ENCODE measurements around the gene TRIM52.

TRIM52 gene

GRCh38 chr5:181236471-181236870, 24.5 kb downstream of the TRIM52 start:
- no peak overlapping the region for H3K27ac ChIP-seq (ENCODE audit: low read length)
- H3K4me2 ChIP-seq (ENCODE audit: low read length), result no peak overlapping the region
- H3K4me1 ChIP-seq (ENCODE audit: low read length), result peaks cover 2% of the 10 kb centered on the region; the same call in 1 of the 2 replicates
- no peak overlapping the region for H3K4me3 ChIP-seq (ENCODE audit: low read length)
- H3K79me2 ChIP-seq (ENCODE audit: low read length), result peaks cover 21% of the 10 kb centered on the region
- no peak overlapping the region for H3K9ac ChIP-seq (ENCODE audit: low read length)
- TF ChIP-seq EZH2phosphoT487 (IDR thresholded peaks at IDR 0.05; ENCODE audit: low read depth) (no peak), CTCF (IDR thresholded peaks at IDR 0.05; ENCODE audit: low read depth, low read length) (no peak)
- H3K36me3 ChIP-seq (replicated peaks; ENCODE audit: low read depth, low read length), result peaks cover 62% of the 10 kb centered on the region
- H4K20me1 ChIP-seq (ENCODE audit: insufficient read depth, low read length), result peaks cover 43% of the 10 kb centered on the region
- no peak overlapping the region for H2AFZ ChIP-seq (ENCODE audit: low read depth, low read length)
- H3K27me3 ChIP-seq (ENCODE audit: low read depth, low read length), result no peaks in the 10 kb centered on the region
- H3K9me3 ChIP-seq (ENCODE audit: insufficient read depth, low read length), result no peaks in the 10 kb centered on the region

- no peaks in the 10 kb centered on the region for H3K9me3 ChIP-seq (ENCODE audit: insufficient read depth, low read length)
- H3K4me1 ChIP-seq (ENCODE audit: low read length), result no peaks in the 10 kb centered on the region
- H4K20me1 ChIP-seq (ENCODE audit: insufficient read depth, low read length), result peaks cover 40% of the 10 kb centered on the region
- no peak overlapping the region for H3K9ac ChIP-seq (ENCODE audit: low read length)
- no peak for TF ChIP-seq EZH2phosphoT487 (IDR thresholded peaks at IDR 0.05; ENCODE audit: low read depth)
- no peak for TF ChIP-seq CTCF (IDR thresholded peaks at IDR 0.05; ENCODE audit: low read depth, low read length)
- H3K4me3 ChIP-seq (ENCODE audit: low read length), result no peak overlapping the region
- H2AFZ ChIP-seq (ENCODE audit: low read depth, low read length), result no peak overlapping the region
- no peaks in the 10 kb centered on the region for H3K27me3 ChIP-seq (ENCODE audit: low read depth, low read length)
- H3K27ac ChIP-seq (ENCODE audit: low read length), result no peak overlapping the region
- peaks cover 14% of the 10 kb centered on the region for H3K79me2 ChIP-seq (ENCODE audit: low read length)
- peaks cover 56% of the 10 kb centered on the region for H3K36me3 ChIP-seq (replicated peaks; ENCODE audit: low read depth, low read length)
- no peak overlapping the region for H3K4me2 ChIP-seq (ENCODE audit: low read length)
Observed at GRCh38 chr5:181235689-181236366, 25.1 kb downstream of the TRIM52 start.

GRCh38 chr5:181235323-181235688, 25.6 kb downstream of the TRIM52 start:
- TF ChIP-seq EZH2phosphoT487 (IDR thresholded peaks at IDR 0.05; ENCODE audit: low read depth) (no peak), CTCF (IDR thresholded peaks at IDR 0.05; ENCODE audit: low read depth, low read length) (no peak)
- no peaks in the 10 kb centered on the region for H3K27me3 ChIP-seq (ENCODE audit: low read depth, low read length)
- no peak overlapping the region for H3K27ac ChIP-seq (ENCODE audit: low read length)
- H3K4me1 ChIP-seq (ENCODE audit: low read length), result no peaks in the 10 kb centered on the region
- H3K9ac ChIP-seq (ENCODE audit: low read length), result no peak overlapping the region
- peaks cover 56% of the 10 kb centered on the region for H3K36me3 ChIP-seq (replicated peaks; ENCODE audit: low read depth, low read length)
- no peak overlapping the region for H3K4me2 ChIP-seq (ENCODE audit: low read length)
- peaks cover 11% of the 10 kb centered on the region for H3K79me2 ChIP-seq (ENCODE audit: low read length)
- H4K20me1 ChIP-seq (ENCODE audit: insufficient read depth, low read length), result peaks cover 40% of the 10 kb centered on the region
- H3K9me3 ChIP-seq (ENCODE audit: insufficient read depth, low read length), result no peaks in the 10 kb centered on the region
- no peak overlapping the region for H2AFZ ChIP-seq (ENCODE audit: low read depth, low read length)
- no peak overlapping the region for H3K4me3 ChIP-seq (ENCODE audit: low read length)

- H4K20me1 ChIP-seq (ENCODE audit: insufficient read depth, low read length), result peaks cover 39% of the 10 kb centered on the region
- H3K9ac ChIP-seq (ENCODE audit: low read length), result no peak overlapping the region
- H3K4me2 ChIP-seq (ENCODE audit: low read length), result no peak overlapping the region
- no peak overlapping the region for H2AFZ ChIP-seq (ENCODE audit: low read depth, low read length)
- H3K36me3 ChIP-seq (replicated peaks; ENCODE audit: low read depth, low read length), result peaks cover 55% of the 10 kb centered on the region
- no peaks in the 10 kb centered on the region for H3K9me3 ChIP-seq (ENCODE audit: insufficient read depth, low read length)
- H3K27ac ChIP-seq (ENCODE audit: low read length), result no peak overlapping the region
- H3K4me1 ChIP-seq (ENCODE audit: low read length), result no peaks in the 10 kb centered on the region
- no peaks in the 10 kb centered on the region for H3K27me3 ChIP-seq (ENCODE audit: low read depth, low read length)
- H3K4me3 ChIP-seq (ENCODE audit: low read length), result no peak overlapping the region
- TF ChIP-seq EZH2phosphoT487 (IDR thresholded peaks at IDR 0.05; ENCODE audit: low read depth), result no peak
- TF ChIP-seq CTCF (IDR thresholded peaks at IDR 0.05; ENCODE audit: low read depth, low read length), result no peak
- H3K79me2 ChIP-seq (ENCODE audit: low read length), result peaks cover 10% of the 10 kb centered on the region
Observed at GRCh38 chr5:181234455-181235306, 26.3 kb downstream of the TRIM52 start.
